A673 (cell line): ENCODE results near the gene SRRM2.

ENCODE experiments used
- CTCF ChIP-seq: fragments of 300-800, 200-600 bp; sonication (generic); conservative IDR thresholded peaks from 2 replicates; pipeline ENCODE4 v1.5.1; 2017; ENCODE audit warnings: low read depth, mild to moderate bottlenecking, antibody characterized with exemption, low read length, moderate library complexity, mixed read lengths
- EZH2 ChIP-seq: fragments of 200-600 bp; sonication (generic); IDR thresholded peaks from 2 replicates; pipeline ENCODE4 v1.6.1; 2017; ENCODE audit warnings: borderline replicate concordance, low read depth, mild to moderate bottlenecking, mixed read lengths, antibody characterized with exemption, low read length; ENCODE audit not compliant: poor library complexity, severe bottlenecking

- no peak for TF ChIP-seq CTCF
- no peak for TF ChIP-seq EZH2
Observed at GRCh38 chr16:2813771-2814221, 61.4 kb downstream of the SRRM2 start.
